GM12878 (cell line): ENCODE results near the gene CFAP52. TPM values are rescaled to one million over a fixed set of nuclear protein-coding genes. Genes with fewer than 3 reads are reported as not detected.

Experiments used
- ATAC-seq: fragments of 200-7000 bp; cut with Tn5 transposase; 3 replicates; pipeline ENCODE4 v1.9.1; 2020; ENCODE audit warnings: mild to moderate bottlenecking, moderate library complexity
- BruUV-seq: library from RNA; stranded (reverse); fragments of 400-500 nt; replicated peaks from 2 replicates; lab custom pipeline; 2021; lab: Mats Ljungman, UMichigan
- CTCF ChIA-PET: fragments of 300-600 bp; sonication (Branson Sonifier 250); formaldehyde crosslinking; extraction: SDS; loops from one replicate; lab custom pipeline; 2021; ENCODE audit warnings: inconsistent platforms; lab: Yijun Ruan, JAX
- POLR2A ChIA-PET: fragments of 350-600 bp; formaldehyde crosslinking; extraction: SDS; loops from one replicate; lab custom pipeline; 2021; ENCODE audit warnings: inconsistent platforms; lab: Charles Lee
- RAD21 ChIA-PET: fragments of 300-600 bp; sonication (Branson Sonifier 250); formaldehyde crosslinking; loops from one replicate; lab custom pipeline; 2023; ENCODE audit warnings: antibody characterized with exemption; ENCODE audit not compliant: unreplicated experiment; lab: Charles Lee
- SMC1A ChIA-PET: fragments of 300-600 bp; sonication (Branson Sonifier 250); formaldehyde crosslinking; loops from one replicate; lab custom pipeline; 2023; ENCODE audit not compliant: unreplicated experiment, uncharacterized antibody; lab: Charles Lee
- DNase-seq: peaks from one replicate; pipeline ENCODE4 v3.0.0-alpha.2; 2011; ENCODE audit warnings: low read depth, low spot score
- FAIRE-seq: peaks from 3 replicates; lab custom pipeline; 2011; peaks lifted over from hg19 to GRCh38; lab: Jason Lieb, UNC
- H2AFZ ChIP-seq: 2 replicates; pipeline ENCODE4 v1.6.0; 2011; ENCODE audit warnings: low read depth, low read length, control low read depth; ENCODE audit not compliant: control insufficient read depth
- H3K27ac ChIP-seq: 2 replicates; pipeline ENCODE4 v1.5.1; 2011; ENCODE audit warnings: control low read depth; ENCODE audit not compliant: control insufficient read depth, insufficient read depth
- H3K27me3 ChIP-seq, 2 experiments: replicated peaks in 1 of 2; 2 replicates each; pipeline versions ENCODE4 v1.6.0 to v1.6.1; 2011; ENCODE audit warnings: low read length in 1 of 2; ENCODE audit not compliant: control insufficient read depth in 2 of 2, insufficient read depth in 2 of 2
- H3K36me3 ChIP-seq, 2 experiments: 2 replicates each; pipeline ENCODE4 v1.5.1; 2011; ENCODE audit warnings: low read length in 1 of 2; ENCODE audit not compliant: control insufficient read depth in 2 of 2, insufficient read depth in 2 of 2
- H3K4me1 ChIP-seq: 2 replicates; pipeline ENCODE4 v1.6.1; 2011; ENCODE audit warnings: mild to moderate bottlenecking, low read length, moderate library complexity, mixed read lengths; ENCODE audit not compliant: control insufficient read depth, insufficient read depth
- H3K4me2 ChIP-seq: 2 replicates; pipeline ENCODE4 v1.6.0; 2011; ENCODE audit warnings: control low read depth; ENCODE audit not compliant: control insufficient read depth, insufficient read depth
- H3K4me3 ChIP-seq: fragments of 200-600 bp; sonication (generic); 2 replicates; pipeline ENCODE4 v1.5.1; 2016
- H3K79me2 ChIP-seq: 2 replicates; pipeline ENCODE4 v1.6.0; 2011; ENCODE audit warnings: low read length; ENCODE audit not compliant: control insufficient read depth, insufficient read depth
- H3K9ac ChIP-seq: 2 replicates; pipeline ENCODE4 v1.8.0; 2011; ENCODE audit warnings: low read length, control low read depth, mixed read lengths; ENCODE audit not compliant: control insufficient read depth, insufficient read depth
- H3K9me3 ChIP-seq: replicated peaks from 3 replicates; pipeline ENCODE4 v1.5.1; 2011; ENCODE audit warnings: mild to moderate bottlenecking, low read length; ENCODE audit not compliant: control insufficient read depth, insufficient read depth
- H4K20me1 ChIP-seq: 2 replicates; pipeline ENCODE4 v1.6.0; 2011; ENCODE audit not compliant: control insufficient read depth, insufficient read depth
- ATF7 ChIP-seq: fragments of 450-650 bp; IDR thresholded peaks from 2 replicates; pipeline ENCODE4 v1.6.1; 2016; ENCODE audit warnings: low read depth, mild to moderate bottlenecking
- BMI1 ChIP-seq: fragments of 450-650 bp; IDR thresholded peaks from 2 replicates; pipeline ENCODE4 v1.6.1; 2016; ENCODE audit warnings: mild to moderate bottlenecking, moderate library complexity, borderline replicate concordance
- CBFB ChIP-seq: IDR thresholded peaks from 2 replicates; pipeline ENCODE4 v1.6.1; 2016; ENCODE audit warnings: antibody characterized with exemption, low read depth
- CBX5 ChIP-seq: sonication (generic); IDR thresholded peaks from 2 replicates; pipeline ENCODE4 v1.6.1; 2016; ENCODE audit warnings: low read depth, moderate library complexity, mild to moderate bottlenecking, inconsistent platforms
- EED ChIP-seq: sonication (generic); IDR thresholded peaks from 2 replicates; pipeline ENCODE4 v1.6.1; 2016; ENCODE audit warnings: antibody characterized with exemption, low read depth
- IKZF1 ChIP-seq: fragments of 450-650 bp; conservative IDR thresholded peaks from 2 replicates; pipeline ENCODE4 v1.6.1; 2017; ENCODE audit warnings: antibody characterized with exemption, mild to moderate bottlenecking
- JUNB ChIP-seq: IDR thresholded peaks from 2 replicates; pipeline ENCODE4 v1.6.1; 2016; ENCODE audit warnings: antibody characterized with exemption, mild to moderate bottlenecking
- MTA2 ChIP-seq: fragments of 450-650 bp; IDR thresholded peaks from 2 replicates; pipeline ENCODE4 v1.6.1; 2016; ENCODE audit warnings: low read depth, mild to moderate bottlenecking, moderate library complexity
- MXI1 ChIP-seq: fragments of 150-350 bp; IDR thresholded peaks from 2 replicates; pipeline ENCODE4 v1.6.1; 2011; ENCODE audit warnings: low read depth, mild to moderate bottlenecking, inconsistent platforms, low read length, improper control_type of control experiment
- RAD51 ChIP-seq: fragments of 450-650 bp; IDR thresholded peaks from 2 replicates; pipeline ENCODE4 v1.6.1; 2016; ENCODE audit warnings: moderate library complexity, mild to moderate bottlenecking, inconsistent platforms
- RB1 ChIP-seq: fragments of 450-650 bp; formaldehyde crosslinking; IDR thresholded peaks from 2 replicates; pipeline ENCODE4 v1.6.1; 2017; ENCODE audit warnings: mild to moderate bottlenecking, borderline replicate concordance
- SIN3A ChIP-seq: IDR thresholded peaks from 2 replicates; pipeline ENCODE4 v1.6.1; 2012; ENCODE audit warnings: low read depth, low read length, improper control_type of control experiment
- SP1 ChIP-seq: IDR thresholded peaks from one replicate; pipeline ENCODE4 v1.6.1; 2011; ENCODE audit warnings: low read depth, low read length
- TCF7 ChIP-seq: IDR thresholded peaks from 2 replicates; pipeline ENCODE4 v1.6.1; 2014; ENCODE audit warnings: antibody characterized with exemption, borderline replicate concordance
- YBX1 ChIP-seq: fragments of 450-650 bp; IDR thresholded peaks from 2 replicates; pipeline ENCODE4 v1.6.1; 2016; ENCODE audit warnings: antibody characterized with exemption
- WGBS: methylation state at CpG from one replicate; pipeline ENCODE4 v1.1.6; 2016; ENCODE audit warnings: low lambda C conversion rate; ENCODE audit not compliant: insufficient replicate concordance, insufficient coverage; ENCODE audit errors: missing lambda C conversion rate; 5-methylcytosine and 5-hydroxymethylcytosine counted together
- in situ Hi-C: fragments of 300-500 bp; cut with MboI; formaldehyde crosslinking; loops from 9 replicates; pipeline ENCODE4 v1.14.3; 2018; ENCODE audit warnings: mixed read lengths
- intact Hi-C: fragments of 100-400 bp; cut with micrococcal nuclease; formaldehyde crosslinking; loops from one replicate; pipeline ENCODE4 v1.14.2; 2022; ENCODE audit not compliant: unreplicated experiment
- polyA plus RNA-seq, 11 experiments: library from polyadenylated mRNA; depleted of rRNA in 4 of 11; unstranded in 6 of 11; stranded (reverse) in 5 of 11; fragments of >200 nt; fragmentation: Nextera tagmentation in 4 of 11; fragmentation: Illumina TruSeq in 1 of 11; extraction: Ambion mirVana in 4 of 11; extraction: Trizol in 1 of 11; gene quantifications; 1 replicate in 1 of 11; 2 replicates in 10 of 11; pipeline versions ENCODE4 v1.2.1 to v1.2.3, GENCODE V29; 2011 to 2016; ENCODE audit warnings: inconsistent platforms in 2 of 11, missing spikeins in 2 of 11, low read depth in 1 of 11
- total RNA-seq, 4 experiments: library from RNA; depleted of rRNA in 3 of 4; stranded (reverse); fragments of >200 nt in 3 of 4; fragmentation: Illumina TruSeq in 1 of 4; extraction: Trizol in 1 of 4; gene quantifications; 2 replicates each; pipeline versions ENCODE4 v1.2.1 to v1.2.3, GENCODE V29; 2013 to 2021
- TF ChIP-seq, protein P1 (sequence below): fragments of 450-650 bp; IDR thresholded peaks from 2 replicates; pipeline ENCODE4 v1.6.1; 2017; ENCODE audit warnings: antibody characterized with exemption, mild to moderate bottlenecking, moderate library complexity
- TF ChIP-seq, protein P2 (sequence below): fragments of 450-650 bp; IDR thresholded peaks from 2 replicates; pipeline ENCODE4 v1.6.1; 2018; ENCODE audit warnings: mild to moderate bottlenecking, low read depth, moderate library complexity; ENCODE audit not compliant: partially characterized antibody

CFAP52 gene
- total and polyA plus RNA-seq, 10 of the 15 experiments (the other 5 are each of a cell fraction or from before 2014, with no cell fraction given), result 0.05 to 0.14 TPM; not detected in 8

DNA sequence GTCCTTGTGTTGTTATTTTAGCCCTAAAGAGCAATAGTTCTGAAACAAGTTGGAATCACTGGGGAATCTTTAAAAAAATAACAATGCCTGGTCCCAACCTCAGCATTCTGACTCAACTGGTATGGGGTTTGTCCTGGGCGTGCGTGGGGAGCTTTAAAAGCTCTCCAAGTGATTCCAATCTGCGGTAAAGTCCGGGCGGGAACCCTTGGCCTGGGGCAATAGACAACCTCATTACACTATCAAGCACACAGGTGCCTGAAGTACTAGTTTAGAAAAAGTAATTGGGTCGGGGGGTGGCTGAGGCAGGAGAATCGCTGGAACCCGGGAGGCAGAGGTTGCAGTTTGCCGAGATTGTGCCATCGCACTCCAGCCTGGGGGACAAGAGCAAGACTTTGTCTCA lies 5.2 kb upstream of the CFAP52 start:
- Histone ChIP-seq H3K36me3 (peaks cover 0 to 9% of the 10 kb centered on the region in 2 experiments; a peak in 3 of 4 replicates), H3K9ac (no peak overlapping the region), H3K4me2 (no peak overlapping the region), H3K79me2 (peaks cover 11% of the 10 kb centered on the region), H3K27me3 (no peaks in the 10 kb centered on the region), H3K27ac (no peak overlapping the region), H2AFZ (no peak overlapping the region), H3K4me3 (no peak overlapping the region), H4K20me1 (no peaks in the 10 kb centered on the region), H3K4me1 (peaks cover 4% of the 10 kb centered on the region; the same call in 1 of the 2 replicates), H3K9me3 (peaks cover 2% of the 10 kb centered on the region; the same call in 2 of the 3 replicates)
- SMC1A ChIA-PET, result no interaction called here
- RAD21 ChIA-PET, result no interaction called here
- no TSS peak for BruUV-seq
- POLR2A ChIA-PET, result no interaction called here
- in situ Hi-C loops, result no loop called here
- DNase-seq (no peak), ATAC-seq (no peak), FAIRE-seq (no peak)
- TF ChIP-seq SP1 (no peak), MTA2 (no peak), CBFB (no peak), CBX5 (no peak), SIN3A (no peak), IKZF1 (no peak), TCF7 (no peak), RB1 (no peak), ATF7 (no peak), EED (no peak), YBX1 (no peak), JUNB (no peak), RAD51 (no peak), MXI1 (no peak), BMI1 (no peak)
- TF ChIP-seq, protein P1, sequence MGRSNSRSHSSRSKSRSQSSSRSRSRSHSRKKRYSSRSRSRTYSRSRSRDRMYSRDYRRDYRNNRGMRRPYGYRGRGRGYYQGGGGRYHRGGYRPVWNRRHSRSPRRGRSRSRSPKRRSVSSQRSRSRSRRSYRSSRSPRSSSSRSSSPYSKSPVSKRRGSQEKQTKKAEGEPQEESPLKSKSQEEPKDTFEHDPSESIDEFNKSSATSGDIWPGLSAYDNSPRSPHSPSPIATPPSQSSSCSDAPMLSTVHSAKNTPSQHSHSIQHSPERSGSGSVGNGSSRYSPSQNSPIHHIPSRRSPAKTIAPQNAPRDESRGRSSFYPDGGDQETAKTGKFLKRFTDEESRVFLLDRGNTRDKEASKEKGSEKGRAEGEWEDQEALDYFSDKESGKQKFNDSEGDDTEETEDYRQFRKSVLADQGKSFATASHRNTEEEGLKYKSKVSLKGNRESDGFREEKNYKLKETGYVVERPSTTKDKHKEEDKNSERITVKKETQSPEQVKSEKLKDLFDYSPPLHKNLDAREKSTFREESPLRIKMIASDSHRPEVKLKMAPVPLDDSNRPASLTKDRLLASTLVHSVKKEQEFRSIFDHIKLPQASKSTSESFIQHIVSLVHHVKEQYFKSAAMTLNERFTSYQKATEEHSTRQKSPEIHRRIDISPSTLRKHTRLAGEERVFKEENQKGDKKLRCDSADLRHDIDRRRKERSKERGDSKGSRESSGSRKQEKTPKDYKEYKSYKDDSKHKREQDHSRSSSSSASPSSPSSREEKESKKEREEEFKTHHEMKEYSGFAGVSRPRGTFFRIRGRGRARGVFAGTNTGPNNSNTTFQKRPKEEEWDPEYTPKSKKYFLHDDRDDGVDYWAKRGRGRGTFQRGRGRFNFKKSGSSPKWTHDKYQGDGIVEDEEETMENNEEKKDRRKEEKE, result no peak
- TF ChIP-seq, protein P2, sequence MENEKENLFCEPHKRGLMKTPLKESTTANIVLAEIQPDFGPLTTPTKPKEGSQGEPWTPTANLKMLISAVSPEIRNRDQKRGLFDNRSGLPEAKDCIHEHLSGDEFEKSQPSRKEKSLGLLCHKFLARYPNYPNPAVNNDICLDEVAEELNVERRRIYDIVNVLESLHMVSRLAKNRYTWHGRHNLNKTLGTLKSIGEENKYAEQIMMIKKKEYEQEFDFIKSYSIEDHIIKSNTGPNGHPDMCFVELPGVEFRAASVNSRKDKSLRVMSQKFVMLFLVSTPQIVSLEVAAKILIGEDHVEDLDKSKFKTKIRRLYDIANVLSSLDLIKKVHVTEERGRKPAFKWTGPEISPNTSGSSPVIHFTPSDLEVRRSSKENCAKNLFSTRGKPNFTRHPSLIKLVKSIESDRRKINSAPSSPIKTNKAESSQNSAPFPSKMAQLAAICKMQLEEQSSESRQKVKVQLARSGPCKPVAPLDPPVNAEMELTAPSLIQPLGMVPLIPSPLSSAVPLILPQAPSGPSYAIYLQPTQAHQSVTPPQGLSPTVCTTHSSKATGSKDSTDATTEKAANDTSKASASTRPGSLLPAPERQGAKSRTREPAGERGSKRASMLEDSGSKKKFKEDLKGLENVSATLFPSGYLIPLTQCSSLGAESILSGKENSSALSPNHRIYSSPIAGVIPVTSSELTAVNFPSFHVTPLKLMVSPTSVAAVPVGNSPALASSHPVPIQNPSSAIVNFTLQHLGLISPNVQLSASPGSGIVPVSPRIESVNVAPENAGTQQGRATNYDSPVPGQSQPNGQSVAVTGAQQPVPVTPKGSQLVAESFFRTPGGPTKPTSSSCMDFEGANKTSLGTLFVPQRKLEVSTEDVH, result no peak
- CTCF ChIA-PET, result no interaction called here
- intact Hi-C loops, result no loop called here
- 98% methylated on average over 7 of the region's 10 CpGs for WGBS
